ENCODE results near the gene TAF6. TPM values are rescaled to one million over a fixed set of nuclear protein-coding genes. Genes with fewer than 3 reads are reported as not detected.
"Not testable (repeated sequence)": the region's sequence is repeated elsewhere in the genome, so short reads cannot be mapped to it uniquely, and the experiment has no call there.

The TAF6 gene
- total and polyA plus RNA-seq, 7 donors, result 26.8 to 58.4 (median 33.5) TPM

GRCh38 chr7:100147278-100147677 is 28.1 kb upstream of the TAF6 start:
- TF ChIP-seq CTCF (IDR thresholded peaks at IDR 0.05), result no peak
- Histone ChIP-seq H3K27ac (no peak overlapping the region), H3K4me1 (peaks cover 15% of the 10 kb centered on the region), H3K4me3 (no peak overlapping the region), H3K36me3 (ENCODE audit: insufficient read depth in 1 of 2, low read depth in 1 of 2) (peaks cover 0 to 8% of the 10 kb centered on the region in 2 donors), H3K9me3 (no peaks in the 10 kb centered on the region), H3K27me3 (ENCODE audit: insufficient read depth in 3 of 3, low read length in 2 of 3) (no peaks in the 10 kb centered on the region)
- intact Hi-C loops (cut with DNase I), result no loop called here
- WGBS, 3 donors, result 91 to 97% (median 97%) methylated on average over 2 of the region's 2 CpGs
- ATAC-seq (no peak), DNase-seq (no peak)

- H3K27me3 ChIP-seq (ENCODE audit: insufficient read depth in 3 of 3, low read length in 2 of 3); H3K9me3 ChIP-seq; H3K36me3 ChIP-seq (ENCODE audit: insufficient read depth in 1 of 2, low read depth in 1 of 2); DNase-seq; ATAC-seq; intact Hi-C loops (cut with DNase I); H3K27ac ChIP-seq; H3K4me3 ChIP-seq: not testable (repeated sequence)
- WGBS, 3 donors, result 92 to 97% (median 92%) methylated on average over 4 of the region's 4 CpGs
- peaks cover 15% of the 10 kb centered on the region for H3K4me1 ChIP-seq
Observed at GRCh38 chr7:100146350-100146749, 27.2 kb upstream of the TAF6 start.

DNA sequence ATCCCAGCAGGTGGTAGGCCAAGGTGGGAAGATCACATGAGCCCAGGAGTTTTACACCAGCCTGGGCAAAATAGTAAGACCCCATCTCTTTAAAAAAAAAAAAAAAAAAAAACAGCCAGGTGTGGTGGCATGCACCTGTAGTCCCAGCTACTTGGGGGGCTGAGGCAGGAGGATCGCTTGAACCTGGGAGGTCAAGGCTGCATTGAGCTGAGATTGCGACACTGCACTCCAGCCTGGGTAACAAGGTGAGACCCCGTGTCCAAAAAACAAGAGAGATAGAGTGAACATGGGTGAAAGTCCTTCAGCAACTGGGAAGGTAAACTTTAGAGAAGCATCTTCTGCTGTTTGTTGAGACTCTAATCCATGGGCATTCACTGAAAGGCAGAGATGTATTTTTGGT is 23.3 kb upstream of the TAF6 start:
- DNase-seq (no peak), ATAC-seq (no peak)
- WGBS, 3 donors, result 92 to 98% (median 96%) methylated on average over 3 of the region's 3 CpGs
- Histone ChIP-seq H3K4me3 (no peak overlapping the region), H3K27ac (no peak overlapping the region), H3K27me3 (ENCODE audit: insufficient read depth in 3 of 3, low read length in 2 of 3) (no peaks in the 10 kb centered on the region), H3K4me1 (no peaks in the 10 kb centered on the region), H3K36me3 (ENCODE audit: insufficient read depth in 1 of 2, low read depth in 1 of 2) (no peaks in the 10 kb centered on the region), H3K9me3 (no peaks in the 10 kb centered on the region)
- TF ChIP-seq CTCF (IDR thresholded peaks at IDR 0.05), result no peak
- intact Hi-C loops (cut with DNase I), result no loop called here

DNA sequence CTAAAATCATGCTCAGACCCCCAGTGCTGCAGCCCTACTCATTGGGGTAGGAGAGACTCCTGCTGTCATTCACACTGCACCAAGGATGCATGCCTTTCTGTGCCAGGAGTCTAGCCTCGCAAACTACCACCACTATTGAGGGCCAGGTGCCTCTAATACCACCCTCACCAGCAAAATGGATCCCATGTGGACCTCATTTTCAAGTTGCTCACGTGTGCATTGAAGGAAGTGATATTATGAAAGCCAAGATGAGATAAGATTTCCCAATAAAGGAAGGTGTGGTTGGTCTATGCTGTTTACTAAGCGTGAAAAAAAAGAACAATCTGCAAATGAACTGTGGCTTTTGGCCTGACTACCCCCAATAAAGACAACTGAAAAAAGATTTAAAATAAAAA is 22.4 kb upstream of the TAF6 start:
- no peak overlapping the region for H3K4me3 ChIP-seq
- H3K36me3 ChIP-seq (ENCODE audit: insufficient read depth in 1 of 2, low read depth in 1 of 2), result no peaks in the 10 kb centered on the region
- ATAC-seq (no peak), DNase-seq (no peak)
- TF ChIP-seq CTCF (IDR thresholded peaks at IDR 0.05), result no peak
- no peak overlapping the region for H3K27ac ChIP-seq
- H3K27me3 ChIP-seq (ENCODE audit: insufficient read depth in 3 of 3, low read length in 2 of 3), result no peaks in the 10 kb centered on the region
- intact Hi-C loops (cut with DNase I), result no loop called here
- H3K4me1 ChIP-seq, result no peaks in the 10 kb centered on the region
- WGBS, 3 donors, result 64 to 68% (median 64%) methylated on average over 3 of the region's 3 CpGs
- no peaks in the 10 kb centered on the region for H3K9me3 ChIP-seq

GRCh38 chr7:100137851-100138760 is 18.9 kb upstream of the TAF6 start:
- no peaks in the 10 kb centered on the region for H3K4me1 ChIP-seq
- intact Hi-C loops (cut with DNase I), result no loop called here
- no peak overlapping the region for H3K4me3 ChIP-seq
- no peak for DNase-seq
- no peaks in the 10 kb centered on the region for H3K27me3 ChIP-seq (ENCODE audit: insufficient read depth in 3 of 3, low read length in 2 of 3)
- no peaks in the 10 kb centered on the region for H3K9me3 ChIP-seq
- no peak for TF ChIP-seq CTCF (IDR thresholded peaks at IDR 0.05)
- no peaks in the 10 kb centered on the region for H3K36me3 ChIP-seq (ENCODE audit: insufficient read depth in 1 of 2, low read depth in 1 of 2)
- no peak overlapping the region for H3K27ac ChIP-seq
- ATAC-seq, result no peak
- WGBS, 3 donors, result 74 to 78% (median 75%) methylated on average over 13 of the region's 13 CpGs
